GM19240 (cell line): Measurements from ENCODE around the gene HDAC9.

Experiments used
- DNase-seq: peaks from one replicate; pipeline ENCODE4 v3.0.0; 2011; ENCODE audit warnings: low spot score; ENCODE audit not compliant: insufficient read length

The HDAC9 gene

GRCh38 chr7:18494406-18494805, 1.1 kb upstream of the HDAC9 start:
- DNase-seq, result no peak

GRCh38 chr7:18494821-18495408, 634 bp upstream of the HDAC9 start:
- no peak for DNase-seq

GRCh38 chr7:18496341-18496700, 772 bp downstream of the HDAC9 start:
- no peak for DNase-seq

DNA sequence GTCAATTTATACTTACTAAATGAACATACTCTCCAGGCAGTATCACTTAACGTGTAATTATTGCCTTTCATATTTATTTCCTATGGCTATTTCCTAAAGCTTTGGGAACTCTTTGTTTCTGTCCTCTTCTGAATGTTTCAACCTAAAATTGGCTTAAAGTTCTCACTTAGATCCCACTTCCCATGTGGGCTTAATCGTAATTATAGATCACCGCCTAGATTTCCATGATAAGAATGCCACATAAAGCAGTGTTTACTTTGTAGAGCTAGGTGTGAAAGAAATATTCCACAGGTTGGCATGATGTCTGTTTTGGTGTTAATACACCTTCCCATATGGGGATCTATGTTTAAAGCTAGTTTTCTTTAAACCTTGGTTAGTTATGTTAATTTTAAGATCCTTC, 1.5 kb downstream of the HDAC9 start:
- no peak for DNase-seq

DNA sequence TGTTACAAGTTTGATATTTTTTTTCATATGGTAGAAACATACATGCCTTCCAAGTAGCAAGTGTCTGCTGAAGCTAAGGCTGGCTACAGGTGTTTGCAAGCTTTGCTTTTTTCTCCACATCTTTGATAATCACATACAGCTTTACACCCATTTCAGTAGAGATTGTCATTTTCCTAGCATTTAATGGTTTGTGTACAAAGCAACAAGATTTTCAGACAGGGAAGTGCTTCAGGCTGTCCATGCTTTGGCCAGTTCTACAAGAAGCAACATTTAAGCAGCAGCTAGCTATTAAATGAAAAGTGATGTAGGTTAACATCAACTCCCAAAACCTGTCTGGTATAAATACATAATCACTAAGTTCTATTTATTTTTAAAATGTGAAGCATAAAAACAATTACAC, 2.3 kb downstream of the HDAC9 start:
- no peak for DNase-seq

DNA sequence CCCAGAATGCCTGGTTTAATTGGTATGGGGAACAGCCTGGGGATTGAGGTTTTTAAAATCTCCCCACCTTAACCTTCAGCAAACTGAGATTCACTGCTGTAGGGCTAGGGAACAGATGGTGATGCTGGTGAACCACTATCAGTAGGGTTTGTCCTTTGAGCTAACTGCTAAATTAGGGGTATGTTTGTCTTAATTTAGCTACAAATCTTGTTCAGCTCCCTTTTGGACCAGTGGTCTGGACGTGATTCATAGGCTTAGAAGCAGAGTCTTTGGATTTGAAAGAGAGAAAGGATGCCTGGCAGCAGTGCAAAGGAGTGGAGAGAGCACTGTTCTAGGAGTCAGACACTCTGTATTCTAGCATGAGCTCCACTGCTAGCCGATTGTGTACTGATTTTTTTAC, 2.8 kb downstream of the HDAC9 start:
- no peak for DNase-seq

DNA sequence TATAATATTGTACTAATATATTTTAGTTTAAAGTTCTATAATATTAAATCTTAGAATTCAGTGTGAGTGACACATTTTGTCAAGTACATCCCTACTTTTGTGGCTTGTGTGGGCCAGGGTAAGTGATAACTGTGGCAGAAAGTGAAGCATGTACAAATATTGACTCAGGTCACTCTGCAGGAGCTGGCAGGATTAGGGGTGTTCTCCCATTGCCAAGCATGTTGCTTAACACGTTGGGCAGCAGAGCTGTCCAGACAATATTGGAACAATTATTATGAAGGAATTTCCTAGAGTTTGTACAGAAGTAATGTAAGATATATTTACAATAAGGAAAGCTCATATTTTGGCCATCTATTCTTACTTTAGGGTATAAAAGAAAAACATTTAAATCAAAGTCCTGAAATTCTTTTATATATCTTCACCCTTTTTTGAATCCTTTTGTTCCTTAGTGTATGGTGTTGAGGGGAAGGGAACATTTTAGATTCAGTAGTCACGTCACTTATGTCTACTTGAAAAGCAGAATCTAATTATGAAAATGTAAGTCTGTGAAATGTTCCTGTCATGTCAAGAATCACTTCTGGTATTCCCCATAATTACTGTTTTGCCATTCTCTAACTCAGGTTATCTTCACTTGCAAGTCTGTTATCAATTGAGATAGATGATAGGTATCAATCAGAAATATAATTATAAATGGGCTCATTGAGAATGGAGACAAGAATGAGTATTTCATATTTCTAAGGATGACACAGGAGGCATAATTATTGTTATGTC, 4.0 kb downstream of the HDAC9 start:
- no peak for DNase-seq

- no peak for DNase-seq
Observed at GRCh38 chr7:18503126-18503866, 7.7 kb downstream of the HDAC9 start.

- DNase-seq, result no peak
Observed at GRCh38 chr7:18504965-18505364, 9.4 kb downstream of the HDAC9 start.

- no peak for DNase-seq
Observed at GRCh38 chr7:18505870-18506460, 10.4 kb downstream of the HDAC9 start.

- no peak for DNase-seq
Observed at GRCh38 chr7:18508443-18509427, 13.2 kb downstream of the HDAC9 start.

- DNase-seq, result no peak
Observed at GRCh38 chr7:18509481-18509880, 13.9 kb downstream of the HDAC9 start.

GRCh38 chr7:18511351-18512140, 16.0 kb downstream of the HDAC9 start:
- DNase-seq, result no peak

- DNase-seq, result no peak
Observed at GRCh38 chr7:18513343-18513742, 17.8 kb downstream of the HDAC9 start.

GRCh38 chr7:18515067-18515466, 19.5 kb downstream of the HDAC9 start:
- DNase-seq, result no peak

DNA sequence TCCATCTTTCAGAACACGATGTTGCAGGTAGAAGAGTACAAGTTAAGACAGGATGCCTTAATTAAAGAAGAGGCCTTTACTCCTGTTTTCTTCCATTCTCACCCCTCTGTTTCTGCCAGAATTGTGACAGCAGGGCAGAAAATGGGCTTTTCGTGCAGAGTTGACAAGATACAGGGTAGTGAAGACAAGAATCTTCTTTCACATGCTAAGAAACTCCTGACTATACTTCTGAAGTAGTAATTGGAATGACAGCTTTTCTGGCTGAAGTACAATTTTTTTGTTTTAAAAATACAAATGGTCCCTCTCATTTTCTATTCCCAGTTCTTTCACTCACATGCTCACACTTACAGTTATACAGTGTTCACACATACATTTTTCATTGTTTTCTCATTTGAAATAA, 22.1 kb downstream of the HDAC9 start:
- DNase-seq, result no peak

GRCh38 chr7:18518555-18518954, 23.0 kb downstream of the HDAC9 start:
- DNase-seq, result no peak

DNA sequence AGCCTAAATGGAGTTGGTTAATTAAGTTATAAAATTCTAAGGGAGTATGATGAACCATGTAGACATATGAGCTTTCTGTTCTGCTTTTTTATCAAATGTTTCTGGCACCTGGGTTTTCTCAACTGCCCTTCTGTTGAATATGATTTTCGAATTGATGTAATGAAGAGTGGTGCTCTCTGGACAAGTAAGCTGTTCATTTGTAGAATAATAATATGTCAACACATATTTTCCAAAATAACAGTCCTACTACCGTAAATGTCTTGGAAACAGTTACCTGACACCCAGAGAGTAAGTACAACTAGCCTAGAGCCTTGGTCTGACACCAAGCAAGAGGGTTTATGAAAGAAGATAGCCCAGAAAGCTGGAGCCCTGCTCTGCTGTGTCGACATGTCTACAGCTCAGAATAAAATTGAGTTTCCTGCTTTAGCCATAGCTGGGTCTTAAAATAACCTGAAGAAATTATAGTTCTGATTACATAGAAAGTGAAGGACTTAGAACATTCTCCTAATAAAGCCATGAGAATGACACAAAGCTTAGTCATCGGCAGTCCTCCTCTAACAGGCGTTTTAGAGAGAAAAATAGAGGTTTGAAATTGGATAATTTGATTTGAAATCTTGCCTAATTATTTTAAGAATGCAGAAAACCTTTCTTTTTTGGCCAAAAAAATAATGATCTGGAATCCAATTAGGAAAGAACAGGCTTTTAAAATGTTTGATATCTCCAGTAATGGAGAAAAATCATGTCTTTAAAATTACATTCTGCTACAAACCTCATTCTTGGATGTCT, 25.1 kb downstream of the HDAC9 start:
- DNase-seq, result no peak

DNA sequence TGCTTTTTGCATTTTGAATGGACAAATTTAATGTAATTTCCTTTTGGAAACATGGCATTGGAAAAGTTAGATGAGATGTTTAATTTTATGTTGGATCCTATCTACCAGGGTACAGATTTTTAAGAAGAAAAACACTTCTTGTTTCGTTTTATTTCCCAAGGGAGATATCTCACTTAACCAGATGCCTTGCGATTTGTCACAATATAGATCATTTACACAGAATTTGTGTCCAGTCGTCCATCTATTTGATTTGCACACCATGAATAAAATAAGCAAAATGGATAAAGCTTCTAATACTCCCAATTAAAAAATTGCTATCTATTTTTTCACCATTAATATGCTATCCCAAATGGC, 25.7 kb downstream of the HDAC9 start:
- no peak for DNase-seq
